Liver (tissue), 9 donors: Measurements from ENCODE around the gene ZNF320. TPM values are rescaled to one million over a fixed set of nuclear protein-coding genes. Genes with fewer than 3 reads are reported as not detected.

Source experiments
- DNase-seq: peaks from one replicate; pipeline ENCODE4 v3.0.0-alpha.2; 2017; ENCODE audit warnings: low spot score
- H3K27ac ChIP-seq, 2 donors: one replicate each; pipeline ENCODE4 v1.7.0; 2013; ENCODE audit warnings: inconsistent platforms in 2 of 2, low read length in 2 of 2, control low read depth in 1 of 2, low read depth in 1 of 2, mild to moderate bottlenecking in 1 of 2
- H3K27me3 ChIP-seq, 4 donors: one replicate each; pipeline versions ENCODE4 v1.6.1 to v1.7.0; 2013; ENCODE audit warnings: low read length in 3 of 4, inconsistent platforms in 1 of 4, mild to moderate bottlenecking in 1 of 4, moderate library complexity in 1 of 4; ENCODE audit not compliant: control insufficient read depth in 4 of 4, insufficient read depth in 4 of 4
- H3K36me3 ChIP-seq, 4 donors: one replicate each; pipeline versions ENCODE4 v1.6.1 to v1.7.0; 2013; ENCODE audit warnings: low read length in 3 of 4, mild to moderate bottlenecking in 3 of 4, low read depth in 1 of 4, moderate library complexity in 1 of 4; ENCODE audit not compliant: control insufficient read depth in 4 of 4, insufficient read depth in 3 of 4
- H3K4me1 ChIP-seq, 4 donors: one replicate each; pipeline versions ENCODE4 v1.6.1 to v1.7.0; 2013; ENCODE audit warnings: low read length in 3 of 4, mild to moderate bottlenecking in 3 of 4, moderate library complexity in 1 of 4; ENCODE audit not compliant: control insufficient read depth in 4 of 4, insufficient read depth in 4 of 4
- H3K4me3 ChIP-seq, 3 donors: one replicate each; pipeline versions ENCODE4 v1.6.1 to v1.7.0; 2013; ENCODE audit warnings: low read length in 3 of 3, control low read depth in 1 of 3, low read depth in 1 of 3, mild to moderate bottlenecking in 1 of 3
- H3K9ac ChIP-seq, 2 donors: one replicate each; pipeline ENCODE4 v1.7.0; 2013; ENCODE audit warnings: low read length in 2 of 2, mild to moderate bottlenecking in 2 of 2, moderate library complexity in 2 of 2, control low read depth in 1 of 2, low read depth in 1 of 2
- H3K9me3 ChIP-seq, 4 donors: one replicate each; pipeline versions ENCODE4 v1.6.1 to v1.7.0; 2013; ENCODE audit warnings: low read length in 3 of 4; ENCODE audit not compliant: control insufficient read depth in 4 of 4
- CTCF ChIP-seq: fragments of 150-350 bp; IDR thresholded peaks from 2 replicates; pipeline ENCODE4 v1.5.1; 2017; ENCODE audit warnings: improper control_type of control experiment, low read depth, low read length; ENCODE audit not compliant: missing input control
- FOXA1 ChIP-seq: IDR thresholded peaks from 2 replicates; pipeline ENCODE4 v1.6.1; 2016; ENCODE audit warnings: antibody characterized with exemption
- FOXA2 ChIP-seq: IDR thresholded peaks from 2 replicates; pipeline ENCODE4 v1.6.1; 2016; ENCODE audit warnings: antibody characterized with exemption
- GABPA ChIP-seq, 2 donors: IDR thresholded peaks in 1 of 2; conservative IDR thresholded peaks in 1 of 2; 2 replicates each; pipeline ENCODE4 v1.6.1; 2016; ENCODE audit warnings: antibody characterized with exemption in 2 of 2, mild to moderate bottlenecking in 1 of 2, moderate library complexity in 1 of 2
- HNF4G ChIP-seq: IDR thresholded peaks from 2 replicates; pipeline ENCODE4 v1.6.1; 2016; ENCODE audit warnings: antibody characterized with exemption
- JUND ChIP-seq, 2 donors: IDR thresholded peaks; 2 replicates each; pipeline ENCODE4 v1.6.1; 2016; ENCODE audit warnings: antibody characterized with exemption in 2 of 2
- MAX ChIP-seq: IDR thresholded peaks from 2 replicates; pipeline ENCODE4 v1.6.1; 2016; ENCODE audit warnings: antibody characterized with exemption
- NR2F2 ChIP-seq: IDR thresholded peaks from 2 replicates; pipeline ENCODE4 v1.6.1; 2016; ENCODE audit warnings: antibody characterized with exemption
- RAD21 ChIP-seq, 2 donors: IDR thresholded peaks; 2 replicates each; pipeline ENCODE4 v1.6.1; 2016; ENCODE audit warnings: antibody characterized with exemption in 2 of 2, mild to moderate bottlenecking in 2 of 2
- RXRA ChIP-seq, 2 donors: IDR thresholded peaks; 2 replicates each; pipeline ENCODE4 v1.6.1; 2017 to 2018; ENCODE audit warnings: antibody characterized with exemption in 2 of 2, mild to moderate bottlenecking in 1 of 2
- SP1 ChIP-seq: IDR thresholded peaks from 2 replicates; pipeline ENCODE4 v1.6.1; 2018; ENCODE audit warnings: antibody characterized with exemption, mild to moderate bottlenecking
- TAF1 ChIP-seq: conservative IDR thresholded peaks from 2 replicates; pipeline ENCODE4 v1.6.1; 2016; ENCODE audit warnings: antibody characterized with exemption, mild to moderate bottlenecking
- YY1 ChIP-seq: IDR thresholded peaks from 2 replicates; pipeline ENCODE4 v1.6.1; 2016; ENCODE audit warnings: antibody characterized with exemption, mild to moderate bottlenecking
- ZBTB33 ChIP-seq: IDR thresholded peaks from 2 replicates; pipeline ENCODE4 v1.6.1; 2016; ENCODE audit warnings: antibody characterized with exemption
- WGBS: extraction: QIAGEN DNeasy Blood & Tissue Kit; methylation state at CpG from one replicate; pipeline ENCODE4 v1.1.7; 2013; 5-methylcytosine and 5-hydroxymethylcytosine counted together
- polyA plus RNA-seq, 2 donors: library from polyadenylated mRNA; stranded (reverse) in 1 of 2; unstranded in 1 of 2; fragments of 200-250 nt in 1 of 2; fragments of >200 nt in 1 of 2; fragmentation: Nextera tagmentation in 1 of 2; extraction: Ambion mirVana in 1 of 2; gene quantifications; one replicate each; pipeline versions ENCODE4 v1.2.1 to v1.2.3, GENCODE V29; 2013 to 2015
- total RNA-seq, 2 donors: library from RNA; depleted of rRNA; stranded (reverse); fragments of >200 nt; gene quantifications; one replicate each; pipeline ENCODE4 v1.2.3, GENCODE V29; 2014
- donor health status: healthy.
- donor health status: healthy.
- donor health status: healthy.
- donor health status: healthy.
- donor health status: healthy.

Gene ZNF320
- total RNA-seq (1 to 10 TPM; 2.0 to 4.6 TPM), polyA plus RNA-seq (1 to 10 TPM in 1 of 2 donors, under 1 TPM in 1; 0.65 to 1.6 TPM)

- H3K36me3 ChIP-seq, result no peaks in the 10 kb centered on the region
- TF ChIP-seq ZBTB33 (peak; percentile 37), RXRA (IDR thresholded peaks at IDR 0.05) (peak in 1 of 2 donors; percentile 13), NR2F2 (peak; percentile 85), FOXA1 (no peak), GABPA (IDR thresholded peaks at IDR 0.05 in 1 of 2, conservative IDR thresholded peaks at IDR 0.05 in 1 of 2) (peak; percentile 34 to 84), MAX (peak; percentile 32), FOXA2 (no peak), HNF4G (no peak), TAF1 (peak; percentile 29), JUND (IDR thresholded peaks at IDR 0.05) (no peak)
- H3K27me3 ChIP-seq, result no peaks in the 10 kb centered on the region
- H3K9me3 ChIP-seq, result peaks cover 0 to 10% (median 5%) of the 10 kb centered on the region in 4 donors
- 5% methylated on average over 56 of the region's 56 CpGs for WGBS
- DNase-seq, result peak; percentile 97
- peak within 1 kb of the TSS; percentile 27 to 63 (median 54) for H3K4me3 ChIP-seq
- H3K9ac ChIP-seq, result peak within 1 kb of the TSS in 1 of 2 donors; percentile 52
- peak within 1 kb of the TSS; percentile 61 for H3K27ac ChIP-seq
- peaks cover 0 to 4% (median 0%) of the 10 kb centered on the region in 4 donors for H3K4me1 ChIP-seq
These were observed at the start of gene ZNF320 for GRCh38 chr19:52897138-52897935. Gene ZNF320, minus strand, starts transcription at chr19:52897635. Its CDS starts 7,380 bp downstream, at chr19:52890255.

GRCh38 chr19:52946322-52947310, 49.2 kb upstream of the ZNF320 start:
- H3K4me3 ChIP-seq, result peak overlapping the region in 2 of 3 donors; percentile 6 to 9
- H3K27ac ChIP-seq, result no peak overlapping the region
- H3K9ac ChIP-seq, result no peak overlapping the region
- H3K4me1 ChIP-seq, result peaks cover 0 to 2% (median 0%) of the 10 kb centered on the region in 4 donors
- H3K27me3 ChIP-seq, result no peaks in the 10 kb centered on the region
- peak; percentile 58 for DNase-seq
- H3K9me3 ChIP-seq, result peaks cover 25 to 56% (median 38%) of the 10 kb centered on the region in 4 donors
- peaks cover 3 to 13% (median 9%) of the 10 kb centered on the region in 4 donors for H3K36me3 ChIP-seq
- no peak for TF ChIP-seq CTCF
- no peak for TF ChIP-seq JUND (IDR thresholded peaks at IDR 0.05)
- no peak for TF ChIP-seq FOXA2
- TF ChIP-seq SP1, result no peak
- TF ChIP-seq ZBTB33, result no peak
- TF ChIP-seq GABPA (IDR thresholded peaks at IDR 0.05 in 1 of 2, conservative IDR thresholded peaks at IDR 0.05 in 1 of 2), result no peak
- TF ChIP-seq TAF1, result no peak
- TF ChIP-seq RXRA (IDR thresholded peaks at IDR 0.05), result no peak
- TF ChIP-seq FOXA1, result no peak
- TF ChIP-seq YY1, result no peak
- TF ChIP-seq RAD21 (IDR thresholded peaks at IDR 0.05), result no peak
- TF ChIP-seq NR2F2, result no peak
- no peak for TF ChIP-seq MAX
- TF ChIP-seq HNF4G, result no peak
- 38% methylated on average over 39 of the region's 39 CpGs for WGBS
